Measurements from ENCODE around the gene HIBCH.

HIBCH gene

GRCh38 chr2:190319555-190320498, at the start of gene HIBCH:
TSS of gene HIBCH (minus strand) at chr2:190319826. CDS start at chr2:190319750, 76 bp downstream.
- peak within 1 kb of the TSS; percentile 55 for H3K27ac ChIP-seq
- peak; percentile 93 for DNase-seq (ENCODE audit: low read depth, low spot score)

GRCh38 chr2:190367091-190367490, 47.5 kb upstream of the HIBCH start:
- H3K27ac ChIP-seq = no peak overlapping the region
- no peak for DNase-seq (ENCODE audit: low read depth, low spot score)

- H3K27ac ChIP-seq = no peak overlapping the region
- DNase-seq (ENCODE audit: low read depth, low spot score) = no peak
Measured at GRCh38 chr2:190366248-190366753, 46.7 kb upstream of the HIBCH start.

- H3K27ac ChIP-seq = no peak overlapping the region
Measured at GRCh38 chr2:190365499-190366204, 46.0 kb upstream of the HIBCH start.

GRCh38 chr2:190362894-190363293, 43.3 kb upstream of the HIBCH start:
- DNase-seq (ENCODE audit: low read depth, low spot score) = no peak
- H3K27ac ChIP-seq = no peak overlapping the region

More at GRCh38 chr2:190365499-190366204, 46.0 kb upstream of the HIBCH start:
- DNase-seq (ENCODE audit: low read depth, low spot score) = no peak

GRCh38 chr2:190361572-190361971, 41.9 kb upstream of the HIBCH start:
- no peak overlapping the region for H3K27ac ChIP-seq
- DNase-seq (ENCODE audit: low read depth, low spot score) = no peak

GRCh38 chr2:190360965-190361364, 41.3 kb upstream of the HIBCH start:
- H3K27ac ChIP-seq = no peak overlapping the region

GRCh38 chr2:190360561-190360960, 40.9 kb upstream of the HIBCH start:
- no peak overlapping the region for H3K27ac ChIP-seq
- DNase-seq (ENCODE audit: low read depth, low spot score) = no peak

More at GRCh38 chr2:190360965-190361364, 41.3 kb upstream of the HIBCH start:
- DNase-seq (ENCODE audit: low read depth, low spot score) = no peak

GRCh38 chr2:190358655-190359448, 39.2 kb upstream of the HIBCH start:
- peak; percentile 69 for DNase-seq (ENCODE audit: low read depth, low spot score)
- peak overlapping the region; percentile 70 for H3K27ac ChIP-seq

GRCh38 chr2:190357600-190357999, 38.0 kb upstream of the HIBCH start:
- peak overlapping the region; percentile 70 for H3K27ac ChIP-seq
- no peak for DNase-seq (ENCODE audit: low read depth, low spot score)

- DNase-seq (ENCODE audit: low read depth, low spot score) = no peak
Measured at GRCh38 chr2:190355968-190356644, 36.5 kb upstream of the HIBCH start.

GRCh38 chr2:190354003-190354690, 34.5 kb upstream of the HIBCH start:
- no peak overlapping the region for H3K27ac ChIP-seq
- peak; percentile 37 for DNase-seq (ENCODE audit: low read depth, low spot score)

More at GRCh38 chr2:190355968-190356644, 36.5 kb upstream of the HIBCH start:
- peak overlapping the region; percentile 30 for H3K27ac ChIP-seq

- no peak for DNase-seq (ENCODE audit: low read depth, low spot score)
- peak overlapping the region; percentile 58 for H3K27ac ChIP-seq
Measured at GRCh38 chr2:190353537-190353899, 33.9 kb upstream of the HIBCH start.

- H3K27ac ChIP-seq = peak overlapping the region; percentile 58
- DNase-seq (ENCODE audit: low read depth, low spot score) = peak; percentile 82
Measured at GRCh38 chr2:190352668-190353536, 33.3 kb upstream of the HIBCH start.

- DNase-seq (ENCODE audit: low read depth, low spot score) = no peak
- H3K27ac ChIP-seq = no peak overlapping the region
Measured at GRCh38 chr2:190351955-190352354, 32.3 kb upstream of the HIBCH start.

GRCh38 chr2:190350371-190350770, 30.7 kb upstream of the HIBCH start:
- DNase-seq (ENCODE audit: low read depth, low spot score) = no peak

GRCh38 chr2:190344276-190344827, 24.7 kb upstream of the HIBCH start:
- peak overlapping the region; percentile 79 for H3K27ac ChIP-seq
- DNase-seq (ENCODE audit: low read depth, low spot score) = no peak

More at GRCh38 chr2:190350371-190350770, 30.7 kb upstream of the HIBCH start:
- no peak overlapping the region for H3K27ac ChIP-seq
